ENCODE data around the gene NFATC1.

The NFATC1 gene

GRCh38 chr18:79540161-79540903 is 144.6 kb downstream of the NFATC1 start:
- no peak for DNase-seq (ENCODE audit: low spot score)

GRCh38 chr18:79540904-79541282 is 145.2 kb downstream of the NFATC1 start:
- no peak for DNase-seq (ENCODE audit: low spot score)

- no peak for DNase-seq (ENCODE audit: low spot score)
Measured at GRCh38 chr18:79542213-79542612, 146.5 kb downstream of the NFATC1 start.

GRCh38 chr18:79542876-79543750 is 147.4 kb downstream of the NFATC1 start:
- no peak for DNase-seq (ENCODE audit: low spot score)

DNA sequence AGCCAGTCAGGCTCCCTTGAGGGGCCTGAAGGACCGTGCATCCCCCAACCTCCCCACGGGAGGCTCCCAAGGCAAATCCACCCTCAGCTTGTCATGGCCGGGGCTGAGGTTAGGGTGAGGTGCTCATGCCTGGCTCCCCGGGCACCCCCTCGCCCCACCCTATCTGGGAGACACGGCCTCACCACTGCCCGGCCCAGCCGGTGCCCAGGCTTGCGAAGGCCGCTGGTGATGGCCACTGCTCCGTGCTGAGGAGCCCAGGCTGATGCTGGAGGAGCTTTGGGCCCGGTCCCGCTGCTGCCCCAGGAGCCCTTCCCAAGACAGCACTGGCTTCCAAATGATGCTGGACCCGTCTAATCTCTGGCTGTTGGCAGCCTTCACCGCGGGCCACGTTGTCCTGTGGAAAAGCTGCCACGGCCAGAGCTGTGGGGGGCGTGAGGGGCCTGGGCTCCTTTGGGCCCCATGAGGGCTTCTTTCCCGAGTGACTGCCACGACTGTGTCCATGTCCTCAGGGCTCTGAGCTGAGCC is 148.2 kb downstream of the NFATC1 start:
- no peak for DNase-seq (ENCODE audit: low spot score)

- DNase-seq (ENCODE audit: low spot score), result no peak
Measured at GRCh38 chr18:79544386-79544963, 148.7 kb downstream of the NFATC1 start.

DNA sequence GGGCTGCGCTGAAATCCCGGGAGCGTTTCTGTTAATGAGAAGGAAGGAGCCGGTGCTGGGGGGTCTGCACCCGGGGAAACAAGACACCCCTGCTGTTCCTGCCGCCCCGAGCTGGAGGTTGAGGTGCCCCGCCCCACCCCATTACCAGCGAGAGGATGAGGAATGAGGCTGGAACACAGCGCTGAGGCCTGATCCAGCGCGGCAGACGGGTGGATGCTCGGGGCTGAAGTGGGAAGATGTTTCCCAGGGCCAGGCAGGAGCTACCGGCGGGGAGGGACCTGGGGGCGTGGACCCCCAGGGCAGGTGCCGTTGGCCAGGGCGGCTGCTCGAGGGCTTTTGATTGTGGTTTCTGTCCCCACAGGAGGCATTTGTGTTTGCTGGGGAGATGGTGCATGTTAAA is 149.5 kb downstream of the NFATC1 start:
- no peak for DNase-seq (ENCODE audit: low spot score)

- DNase-seq (ENCODE audit: low spot score), result no peak
Measured at GRCh38 chr18:79545736-79546171, 150.0 kb downstream of the NFATC1 start.

DNA sequence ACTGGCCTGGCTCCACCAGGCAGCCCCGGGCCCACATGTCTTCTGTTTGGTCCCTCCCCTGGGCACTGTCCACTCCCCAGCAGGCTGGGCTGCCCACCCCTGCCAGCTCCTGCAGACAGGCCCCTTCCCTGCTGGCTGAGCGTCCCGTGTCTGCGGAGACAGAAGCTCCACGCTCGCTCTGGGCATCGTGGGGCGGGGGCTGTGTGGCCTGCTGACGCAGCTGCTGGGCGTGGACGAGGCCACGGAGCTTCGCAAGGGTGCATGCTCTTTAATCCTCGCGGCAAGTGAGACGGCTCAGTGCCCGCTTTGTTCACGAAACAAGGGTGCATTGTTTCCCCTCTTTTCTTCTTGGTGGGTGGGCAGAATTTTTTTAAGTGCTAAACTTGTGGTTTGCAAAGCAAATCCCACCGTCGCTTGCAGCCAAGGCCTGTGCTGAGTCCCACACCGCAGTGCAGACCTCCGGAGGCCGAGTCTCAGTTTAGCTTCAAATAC is 151.1 kb downstream of the NFATC1 start:
- DNase-seq (ENCODE audit: low spot score), result no peak

- DNase-seq (ENCODE audit: low spot score), result no peak
Measured at GRCh38 chr18:79547413-79548076, 151.8 kb downstream of the NFATC1 start.

DNA sequence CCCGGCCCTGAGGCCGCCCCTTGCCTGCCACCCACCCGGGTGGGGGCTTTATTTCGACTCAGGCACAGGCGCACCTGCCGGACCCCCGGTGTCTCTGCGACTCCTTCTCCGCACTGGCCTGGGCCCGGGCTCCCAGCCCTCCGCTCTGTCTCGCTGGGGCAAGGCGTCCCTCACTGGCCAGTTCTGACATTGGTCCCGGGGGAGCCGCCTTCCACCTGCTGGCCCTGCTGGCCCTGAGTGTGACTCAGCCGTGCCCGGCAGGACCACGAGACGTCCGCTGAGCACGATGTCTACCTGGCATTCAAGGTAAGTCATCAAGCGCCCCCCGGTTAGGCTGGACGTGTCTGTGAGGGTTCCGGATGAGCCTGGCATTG is 152.3 kb downstream of the NFATC1 start:
- no peak for DNase-seq (ENCODE audit: low spot score)

DNA sequence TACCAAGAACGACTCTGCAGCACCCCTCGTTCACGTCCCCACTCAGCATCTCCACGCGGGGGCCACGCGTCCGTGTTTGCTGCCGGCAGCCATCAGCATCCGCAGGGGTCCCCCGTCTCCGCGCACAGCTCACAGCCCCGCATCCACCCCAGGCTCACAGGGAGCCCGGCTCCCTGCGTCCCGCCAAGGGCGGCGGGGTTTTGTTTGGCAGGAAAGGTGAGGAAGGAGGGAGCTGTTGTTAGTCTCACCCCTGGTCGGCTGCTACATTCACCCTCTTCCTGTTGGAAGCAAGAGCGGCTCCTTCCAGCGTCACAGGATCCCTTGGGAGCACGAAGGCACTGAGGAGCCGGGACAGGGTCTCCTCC is 152.9 kb downstream of the NFATC1 start:
- no peak for DNase-seq (ENCODE audit: low spot score)

GRCh38 chr18:79548986-79549637 is 153.4 kb downstream of the NFATC1 start:
- no peak for DNase-seq (ENCODE audit: low spot score)

DNA sequence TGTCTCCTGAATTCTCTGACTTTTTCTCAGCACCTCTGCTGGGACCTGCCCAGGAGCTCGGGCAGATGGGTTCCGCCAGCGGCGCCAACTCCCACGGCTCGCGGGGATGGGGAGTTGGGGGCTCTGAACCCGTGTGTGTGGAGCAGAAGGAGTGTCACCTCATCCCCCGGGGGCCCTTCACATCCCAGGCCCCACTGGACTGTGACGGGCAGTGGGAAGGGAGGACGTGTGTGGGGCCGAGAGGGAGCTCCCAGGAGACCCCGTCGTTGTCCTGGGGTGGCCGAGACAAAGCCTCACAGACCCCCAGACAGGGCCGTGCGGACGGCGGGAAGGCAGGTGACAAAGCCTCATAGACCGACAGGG is 153.9 kb downstream of the NFATC1 start:
- no peak for DNase-seq (ENCODE audit: low spot score)

DNA sequence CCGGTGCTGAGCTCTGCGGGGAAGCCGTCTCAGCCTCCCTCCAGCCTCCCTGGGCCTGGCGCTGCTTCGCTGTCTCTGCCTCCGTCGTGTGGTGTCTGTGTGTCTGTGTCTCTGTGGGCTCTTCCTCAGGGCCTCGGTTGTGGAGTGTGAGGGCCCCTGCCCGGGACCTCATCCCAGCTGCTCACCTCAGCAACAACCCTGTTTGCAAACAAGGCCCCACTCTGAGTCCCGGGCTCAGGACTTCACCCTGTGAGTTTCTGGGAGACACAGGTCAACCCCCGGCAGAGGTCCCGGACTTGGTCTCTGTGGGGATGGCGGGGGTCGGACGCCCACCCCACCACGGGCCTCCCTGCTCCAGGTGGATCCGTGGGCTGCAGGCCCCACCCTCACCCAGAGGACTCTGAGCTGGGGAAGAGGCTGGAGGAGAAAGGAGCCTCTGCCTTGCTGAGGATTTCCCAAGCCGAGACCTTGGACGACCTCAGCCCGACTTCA is 156.5 kb downstream of the NFATC1 start:
- DNase-seq (ENCODE audit: low spot score), result no peak

- no peak for DNase-seq (ENCODE audit: low spot score)
Measured at GRCh38 chr18:79552696-79553095, 157.0 kb downstream of the NFATC1 start.

- DNase-seq (ENCODE audit: low spot score), result no peak
Measured at GRCh38 chr18:79553154-79553553, 157.4 kb downstream of the NFATC1 start.

GRCh38 chr18:79553696-79554095 is 158.0 kb downstream of the NFATC1 start:
- DNase-seq (ENCODE audit: low spot score), result no peak

DNA sequence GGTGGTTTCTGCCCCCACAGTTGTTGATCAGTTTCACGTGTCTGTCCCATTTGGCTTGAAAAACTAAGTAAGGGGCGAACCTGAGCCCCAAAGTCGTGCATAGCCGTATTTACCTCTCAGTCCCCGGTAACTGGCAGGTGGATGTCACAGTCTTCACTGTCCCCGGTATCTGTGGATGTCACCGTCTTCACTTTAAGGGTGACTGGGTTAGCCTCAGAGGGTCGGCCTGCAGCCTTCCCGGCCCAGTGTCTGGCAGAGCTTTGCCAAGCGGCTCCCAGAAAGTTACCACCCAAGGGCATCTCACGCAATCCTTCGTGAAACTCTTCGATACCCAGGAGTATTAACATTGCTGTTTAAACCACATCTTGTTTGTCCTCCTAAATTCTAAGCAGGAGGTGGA is 158.6 kb downstream of the NFATC1 start:
- DNase-seq (ENCODE audit: low spot score), result no peak

DNA sequence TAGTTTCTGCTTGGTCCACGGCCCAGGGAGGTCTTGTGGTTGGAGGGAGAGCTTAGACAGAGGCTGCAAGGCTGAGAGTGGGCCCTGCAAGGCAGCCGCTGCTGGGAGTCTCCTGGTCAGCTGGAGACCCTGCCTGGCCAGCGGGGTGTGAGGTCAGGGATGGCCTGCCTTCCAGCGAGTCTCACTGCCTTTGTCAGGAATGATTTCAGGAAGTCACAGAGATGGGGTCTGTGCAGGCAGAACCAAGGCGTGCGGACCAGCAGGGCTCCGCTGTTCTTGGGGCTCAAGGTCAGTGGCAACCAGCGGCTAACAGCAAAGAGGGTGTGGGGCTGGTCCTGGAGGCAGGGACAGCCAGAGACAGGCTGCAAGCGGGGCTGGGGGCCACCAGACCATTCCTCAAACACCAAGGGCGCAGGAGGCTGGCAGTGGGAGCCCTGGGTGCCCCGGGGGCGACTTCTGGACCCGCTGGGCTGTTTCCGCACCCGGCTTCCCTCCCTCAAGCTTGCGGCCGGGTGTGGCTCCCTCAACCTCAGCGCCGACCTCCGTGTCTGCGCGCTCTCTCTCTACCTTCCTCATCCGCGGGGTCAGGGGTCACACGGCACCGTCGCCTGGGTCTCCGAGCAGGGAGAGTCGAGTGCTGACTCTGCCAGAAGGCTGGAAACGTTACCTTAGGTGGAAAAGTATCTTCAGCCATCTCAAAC is 159.4 kb downstream of the NFATC1 start:
- DNase-seq (ENCODE audit: low spot score), result no peak

- no peak for DNase-seq (ENCODE audit: low spot score)
Measured at GRCh38 chr18:79555885-79556284, 160.2 kb downstream of the NFATC1 start.

Measured in AG08396 (cell line).